HepG2 (cell line): ENCODE results near the gene MLC1. TPM values are rescaled to one million over a fixed set of nuclear protein-coding genes. Genes with fewer than 3 reads are reported as not detected.

Experiments
- ATAC-seq: fragments of 200-7000 bp; cut with Tn5 transposase; 3 replicates; pipeline ENCODE4 v1.9.1; 2020; ENCODE audit warnings: mild to moderate bottlenecking, moderate library complexity
- BruUV-seq: library from RNA; stranded (reverse); fragments of 400-500 nt; replicated peaks from 2 replicates; lab custom pipeline; 2021; lab: Mats Ljungman, UMichigan
- CTCF ChIA-PET: fragments of 300-600 bp; formaldehyde crosslinking; extraction: SDS; loops from one replicate; lab custom pipeline; 2021; ENCODE audit warnings: low total read pairs, inconsistent platforms, low intra/inter-chr PET ratio; lab: Yijun Ruan, JAX
- POLR2A ChIA-PET: fragments of 350-600 bp; sonication (Branson Sonifier 250); formaldehyde crosslinking; loops from one replicate; lab custom pipeline; 2020; ENCODE audit warnings: antibody characterized with exemption, inconsistent platforms; lab: Yijun Ruan, JAX
- DNase-seq: peaks from one replicate; pipeline ENCODE4 v3.0.0-alpha.2; 2015; ENCODE audit warnings: low spot score
- FAIRE-seq: peaks from 3 replicates; lab custom pipeline; 2011; peaks lifted over from hg19 to GRCh38; lab: Jason Lieb, UNC
- H2AFZ ChIP-seq: one replicate; pipeline ENCODE4 v1.6.1; 2011; ENCODE audit warnings: low read length, inconsistent platforms
- H3K27ac ChIP-seq: fragments of 300-600 bp; 3 replicates; pipeline ENCODE4 v1.8.0; 2011; ENCODE audit warnings: mixed run types, mild to moderate bottlenecking, mixed read lengths, low read length, inconsistent platforms; ENCODE audit not compliant: insufficient read depth; ENCODE audit errors: extremely low read length
- H3K27me3 ChIP-seq, 2 experiments: fragments of 200-600 bp in 1 of 2; 2 replicates in 1 of 2; 3 replicates in 1 of 2; pipeline versions ENCODE4 v1.6.0 to v1.8.0; 2011; ENCODE audit warnings: low read length in 2 of 2, mild to moderate bottlenecking in 2 of 2, moderate library complexity in 2 of 2, inconsistent platforms in 1 of 2; ENCODE audit not compliant: insufficient read depth in 2 of 2, control insufficient read depth in 1 of 2
- H3K36me3 ChIP-seq, 2 experiments: fragments of 200-600 bp in 1 of 2; replicated peaks in 1 of 2; 2 replicates in 1 of 2; 3 replicates in 1 of 2; pipeline versions ENCODE4 v1.5.1 to v1.8.0; 2011; ENCODE audit warnings: low read length in 2 of 2, inconsistent platforms in 1 of 2; ENCODE audit not compliant: insufficient read depth in 2 of 2, control insufficient read depth in 1 of 2
- H3K4me1 ChIP-seq: 2 replicates; pipeline ENCODE4 v1.5.1; 2012; ENCODE audit warnings: low read length, inconsistent platforms; ENCODE audit not compliant: insufficient read depth
- H3K4me2 ChIP-seq: 2 replicates; pipeline ENCODE4 v1.6.0; 2011; ENCODE audit warnings: low read depth, low read length, inconsistent platforms
- H3K4me3 ChIP-seq, 3 experiments: fragments of 200-600 bp in 1 of 3; sonication (generic), shearing (Covaris generic) in 1 of 3; replicated peaks in 1 of 3; 2 replicates each; pipeline ENCODE4 v1.5.1; 2011 to 2016; ENCODE audit warnings: low read length in 3 of 3, inconsistent platforms in 2 of 3, low read depth in 2 of 3, mild to moderate bottlenecking in 2 of 3, control low read depth in 1 of 3, mixed read lengths in 1 of 3; ENCODE audit not compliant: insufficient read depth in 1 of 3
- H3K79me2 ChIP-seq: one replicate; pipeline ENCODE4 v1.6.1; 2011; ENCODE audit warnings: low read length, inconsistent platforms; ENCODE audit not compliant: insufficient read depth
- H3K9ac ChIP-seq: 2 replicates; pipeline ENCODE4 v1.6.0; 2011; ENCODE audit warnings: mild to moderate bottlenecking, low read depth, low read length, inconsistent platforms; ENCODE audit not compliant: insufficient read depth
- H3K9me3 ChIP-seq: 2 replicates; pipeline ENCODE4 v1.5.1; 2012; ENCODE audit warnings: mild to moderate bottlenecking, low read length
- H4K20me1 ChIP-seq: 2 replicates; pipeline ENCODE4 v1.6.0; 2011; ENCODE audit warnings: inconsistent platforms, mild to moderate bottlenecking, low read length, moderate library complexity; ENCODE audit not compliant: insufficient read depth
- CEBPG ChIP-seq: IDR thresholded peaks from 2 replicates; pipeline ENCODE4 v1.6.1; 2016
- WGBS: methylation state at CpG from one replicate; pipeline ENCODE4 v1.1.6; 2017; ENCODE audit warnings: low lambda C conversion rate; 5-methylcytosine and 5-hydroxymethylcytosine counted together
- in situ Hi-C: cut with HindIII; loops from 2 replicates; pipeline ENCODE4 v1.10.0; 2017; ENCODE audit warnings: low pct_unique_long_range_greater_than_20kb; ENCODE audit not compliant: extremely low pct_ligation_motif_present
- intact Hi-C: fragments of 100-400 bp; cut with micrococcal nuclease; formaldehyde crosslinking; loops from one replicate; pipeline ENCODE4 v1.10.0; 2022; ENCODE audit not compliant: unreplicated experiment
- polyA plus RNA-seq, 8 experiments: library from polyadenylated mRNA; depleted of rRNA in 3 of 8; stranded (reverse) in 7 of 8; unstranded in 1 of 8; fragments of >200 nt; fragmentation: Illumina TruSeq in 4 of 8; extraction: Trizol in 4 of 8; gene quantifications; 2 replicates each; pipeline versions ENCODE4 v1.2.1 to v1.2.3, GENCODE V29; 2011 to 2016; ENCODE audit warnings: low read depth in 4 of 8, missing spikeins in 1 of 8, mixed read lengths in 1 of 8; ENCODE audit not compliant: insufficient read depth in 1 of 8
- total RNA-seq, 5 experiments: library from RNA; depleted of rRNA; stranded (reverse); fragments of >200 nt; fragmentation: Illumina TruSeq; extraction: Trizol; gene quantifications; 2 replicates each; pipeline ENCODE4 v1.2.3, GENCODE V29; 2016; ENCODE audit warnings: low read depth in 1 of 5
- TF ChIP-seq, protein P1 (sequence below): sonication (generic); formaldehyde crosslinking; IDR thresholded peaks from 2 replicates; pipeline ENCODE4 v1.8.0; 2023; ENCODE audit warnings: mild to moderate bottlenecking, missing genetic modification reagents
- TF ChIP-seq, protein P2 (sequence below): sonication (generic); formaldehyde crosslinking; IDR thresholded peaks from 2 replicates; pipeline ENCODE4 v1.5.1; 2020; ENCODE audit warnings: mild to moderate bottlenecking, missing genetic modification reagents, moderate library complexity

MLC1 gene
- total and polyA plus RNA-seq, 2 of the 13 experiments (the other 11 are each of a cell fraction or from before 2014, with no cell fraction given): not detected

DNA sequence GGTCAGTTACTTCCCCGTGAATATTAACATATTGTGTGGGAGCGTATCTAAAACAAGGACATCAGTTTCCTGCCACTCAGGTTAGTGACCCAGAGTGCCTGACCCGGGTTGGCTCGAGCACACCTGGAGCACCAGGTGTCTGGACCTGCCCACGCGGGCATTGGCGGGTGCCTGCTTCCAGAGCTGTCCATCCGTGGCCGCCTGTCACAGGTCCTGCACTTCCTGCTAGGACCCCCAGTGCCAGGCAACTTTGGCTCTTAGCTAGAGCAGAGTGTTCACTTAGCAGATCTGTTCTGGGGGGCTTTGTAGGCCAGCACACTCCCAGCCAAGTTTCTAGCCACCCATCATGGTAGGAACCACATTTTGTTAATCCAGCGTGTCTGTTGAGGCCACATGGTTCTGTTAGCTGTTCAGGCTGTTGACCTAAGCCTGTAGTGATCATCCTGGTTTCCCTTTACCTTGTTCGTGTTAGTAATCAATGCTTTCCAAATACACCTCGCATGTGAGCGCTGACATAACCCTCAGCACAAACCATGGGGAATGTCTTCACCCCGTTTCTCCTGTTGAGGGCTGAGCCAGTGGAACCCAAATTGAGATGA lies 34.0 kb upstream of the MLC1 start:
- Histone ChIP-seq H3K4me2 (peak overlapping the region; percentile 25; the same call in 1 of the 2 replicates), H3K79me2 (no peaks in the 10 kb centered on the region), H3K27ac (no peak overlapping the region), H3K9ac (no peak overlapping the region), H4K20me1 (no peaks in the 10 kb centered on the region), H3K4me1 (peaks cover 29% of the 10 kb centered on the region), H3K36me3 (no peaks in the 10 kb centered on the region), H3K9me3 (no peaks in the 10 kb centered on the region), H3K4me3 (no peak overlapping the region), H3K27me3 (peaks cover 12 to 55% of the 10 kb centered on the region in 2 experiments), H2AFZ (no peak overlapping the region)
- in situ Hi-C loops (no loop called here), intact Hi-C loops (no loop called here)
- TF ChIP-seq, protein P1, sequence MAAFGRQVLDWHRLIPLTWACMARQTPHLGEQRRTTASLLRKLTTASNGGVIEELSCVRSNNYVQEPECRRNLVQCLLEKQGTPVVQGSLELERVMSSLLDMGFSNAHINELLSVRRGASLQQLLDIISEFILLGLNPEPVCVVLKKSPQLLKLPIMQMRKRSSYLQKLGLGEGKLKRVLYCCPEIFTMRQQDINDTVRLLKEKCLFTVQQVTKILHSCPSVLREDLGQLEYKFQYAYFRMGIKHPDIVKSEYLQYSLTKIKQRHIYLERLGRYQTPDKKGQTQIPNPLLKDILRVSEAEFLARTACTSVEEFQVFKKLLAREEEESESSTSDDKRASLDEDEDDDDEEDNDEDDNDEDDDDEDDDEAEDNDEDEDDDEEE: 0 out of 2 replicates have a peak, but pooled peaks have one; percentile 26
- TF ChIP-seq, protein P2, sequence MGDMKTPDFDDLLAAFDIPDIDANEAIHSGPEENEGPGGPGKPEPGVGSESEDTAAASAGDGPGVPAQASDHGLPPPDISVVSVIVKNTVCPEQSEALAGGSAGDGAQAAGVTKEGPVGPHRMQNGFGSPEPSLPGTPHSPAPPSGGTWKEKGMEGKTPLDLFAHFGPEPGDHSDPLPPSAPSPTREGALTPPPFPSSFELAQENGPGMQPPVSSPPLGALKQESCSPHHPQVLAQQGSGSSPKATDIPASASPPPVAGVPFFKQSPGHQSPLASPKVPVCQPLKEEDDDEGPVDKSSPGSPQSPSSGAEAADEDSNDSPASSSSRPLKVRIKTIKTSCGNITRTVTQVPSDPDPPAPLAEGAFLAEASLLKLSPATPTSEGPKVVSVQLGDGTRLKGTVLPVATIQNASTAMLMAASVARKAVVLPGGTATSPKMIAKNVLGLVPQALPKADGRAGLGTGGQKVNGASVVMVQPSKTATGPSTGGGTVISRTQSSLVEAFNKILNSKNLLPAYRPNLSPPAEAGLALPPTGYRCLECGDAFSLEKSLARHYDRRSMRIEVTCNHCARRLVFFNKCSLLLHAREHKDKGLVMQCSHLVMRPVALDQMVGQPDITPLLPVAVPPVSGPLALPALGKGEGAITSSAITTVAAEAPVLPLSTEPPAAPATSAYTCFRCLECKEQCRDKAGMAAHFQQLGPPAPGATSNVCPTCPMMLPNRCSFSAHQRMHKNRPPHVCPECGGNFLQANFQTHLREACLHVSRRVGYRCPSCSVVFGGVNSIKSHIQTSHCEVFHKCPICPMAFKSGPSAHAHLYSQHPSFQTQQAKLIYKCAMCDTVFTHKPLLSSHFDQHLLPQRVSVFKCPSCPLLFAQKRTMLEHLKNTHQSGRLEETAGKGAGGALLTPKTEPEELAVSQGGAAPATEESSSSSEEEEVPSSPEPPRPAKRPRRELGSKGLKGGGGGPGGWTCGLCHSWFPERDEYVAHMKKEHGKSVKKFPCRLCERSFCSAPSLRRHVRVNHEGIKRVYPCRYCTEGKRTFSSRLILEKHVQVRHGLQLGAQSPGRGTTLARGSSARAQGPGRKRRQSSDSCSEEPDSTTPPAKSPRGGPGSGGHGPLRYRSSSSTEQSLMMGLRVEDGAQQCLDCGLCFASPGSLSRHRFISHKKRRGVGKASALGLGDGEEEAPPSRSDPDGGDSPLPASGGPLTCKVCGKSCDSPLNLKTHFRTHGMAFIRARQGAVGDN (CRISPR knock-in tag): 0 out of 2 replicates have a peak, but pooled peaks have one; percentile 13
- TF ChIP-seq CEBPG: no peak
- no TSS peak for BruUV-seq
- WGBS: 44% methylated on average over 11 of the region's 14 CpGs
- ATAC-seq: peak; percentile 42; the same call in 2 of the 3 replicates
- ChIA-PET POLR2A (interaction anchor here (1.1 kb wide), 1 partner anchor 22 kb away, joined by 3 read pairs; no protein-coding TSS in a partner anchor), CTCF (no interaction called here)
- DNase-seq: no peak
- FAIRE-seq: no peak
